ENCODE measurements around the gene GAB4. TPM values are rescaled to one million over a fixed set of nuclear protein-coding genes. Genes with fewer than 3 reads are reported as not detected.
"Not testable (repeated sequence)": the region's sequence is repeated elsewhere in the genome, so short reads cannot be mapped to it uniquely, and the experiment has no call there.

Gene GAB4
- not detected in 2 replicates for total RNA-seq

GRCh38 chr22:17007852-17008731 lies at the start of gene GAB4:
Gene GAB4, minus strand, starts transcription at chr22:17008222. Its CDS starts 108 bp downstream, at chr22:17008114.
- no peak for DNase-seq (ENCODE audit: low read depth)
- H3K4me3 ChIP-seq (ENCODE audit: low read depth, low read length), result no peak within 1 kb of the TSS
- TF ChIP-seq, protein P1, sequence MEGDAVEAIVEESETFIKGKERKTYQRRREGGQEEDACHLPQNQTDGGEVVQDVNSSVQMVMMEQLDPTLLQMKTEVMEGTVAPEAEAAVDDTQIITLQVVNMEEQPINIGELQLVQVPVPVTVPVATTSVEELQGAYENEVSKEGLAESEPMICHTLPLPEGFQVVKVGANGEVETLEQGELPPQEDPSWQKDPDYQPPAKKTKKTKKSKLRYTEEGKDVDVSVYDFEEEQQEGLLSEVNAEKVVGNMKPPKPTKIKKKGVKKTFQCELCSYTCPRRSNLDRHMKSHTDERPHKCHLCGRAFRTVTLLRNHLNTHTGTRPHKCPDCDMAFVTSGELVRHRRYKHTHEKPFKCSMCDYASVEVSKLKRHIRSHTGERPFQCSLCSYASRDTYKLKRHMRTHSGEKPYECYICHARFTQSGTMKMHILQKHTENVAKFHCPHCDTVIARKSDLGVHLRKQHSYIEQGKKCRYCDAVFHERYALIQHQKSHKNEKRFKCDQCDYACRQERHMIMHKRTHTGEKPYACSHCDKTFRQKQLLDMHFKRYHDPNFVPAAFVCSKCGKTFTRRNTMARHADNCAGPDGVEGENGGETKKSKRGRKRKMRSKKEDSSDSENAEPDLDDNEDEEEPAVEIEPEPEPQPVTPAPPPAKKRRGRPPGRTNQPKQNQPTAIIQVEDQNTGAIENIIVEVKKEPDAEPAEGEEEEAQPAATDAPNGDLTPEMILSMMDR (conservative IDR thresholded peaks at IDR 0.05; ENCODE audit: low read depth, low read length), result no peak

DNA sequence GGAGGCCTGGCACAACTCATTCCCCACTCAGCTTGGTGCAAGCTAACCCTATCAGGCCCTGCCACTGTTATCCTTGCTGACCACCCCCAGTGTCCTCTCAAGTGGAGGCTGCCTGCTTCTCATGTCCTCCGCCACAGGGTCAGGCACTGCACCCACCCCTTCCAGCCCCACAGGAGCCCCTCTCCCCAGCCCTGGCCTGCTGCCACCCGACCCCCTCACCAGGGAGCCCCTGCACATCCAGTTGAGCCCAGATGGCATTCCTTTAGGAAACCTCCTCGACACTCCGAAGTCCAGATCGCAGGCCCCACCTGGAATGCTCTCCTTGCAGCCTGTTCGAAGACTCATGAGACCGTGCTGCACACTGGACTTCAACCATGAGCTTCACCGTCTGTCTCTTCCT lies 48.8 kb upstream of the GAB4 start:
- no peak for DNase-seq (ENCODE audit: low read depth)
- H3K4me3 ChIP-seq (ENCODE audit: low read depth, low read length), result no peak overlapping the region
- TF ChIP-seq, protein P1 (conservative IDR thresholded peaks at IDR 0.05; ENCODE audit: low read depth, low read length), result no peak

DNA sequence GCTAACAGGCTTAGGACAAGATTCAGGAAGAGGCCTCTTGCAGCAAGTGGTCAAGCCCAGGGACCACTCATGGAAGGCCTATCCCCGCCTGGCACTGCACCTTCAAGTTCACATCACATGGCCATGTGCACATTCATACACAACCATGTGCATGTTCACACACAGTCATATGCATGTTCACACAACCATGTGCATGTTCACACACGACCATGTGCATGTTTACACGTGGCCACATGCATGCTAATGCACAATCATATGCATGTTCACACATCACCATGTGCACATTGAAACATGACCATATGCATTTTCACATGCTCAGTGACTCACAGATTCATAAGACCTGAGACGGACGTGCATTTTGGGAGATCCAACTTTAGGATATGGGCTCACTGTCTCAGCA lies 48.0 kb upstream of the GAB4 start:
- no peak for DNase-seq (ENCODE audit: low read depth)
- TF ChIP-seq, protein P1 (conservative IDR thresholded peaks at IDR 0.05; ENCODE audit: low read depth, low read length), result no peak
- H3K4me3 ChIP-seq (ENCODE audit: low read depth, low read length), result no peak overlapping the region

GRCh38 chr22:17047656-17048055 lies 39.6 kb upstream of the GAB4 start:
- TF ChIP-seq, protein P1 (conservative IDR thresholded peaks at IDR 0.05; ENCODE audit: low read depth, low read length), result no peak
- H3K4me3 ChIP-seq (ENCODE audit: low read depth, low read length), result no peak overlapping the region
- DNase-seq (ENCODE audit: low read depth), result no peak

- no peak overlapping the region for H3K4me3 ChIP-seq (ENCODE audit: low read depth, low read length)
- TF ChIP-seq, protein P1 (conservative IDR thresholded peaks at IDR 0.05; ENCODE audit: low read depth, low read length), result no peak
- DNase-seq (ENCODE audit: low read depth), result no peak
Observed at GRCh38 chr22:17046566-17047348, 38.7 kb upstream of the GAB4 start.

- TF ChIP-seq, protein P1 (conservative IDR thresholded peaks at IDR 0.05; ENCODE audit: low read depth, low read length), result no peak
- H3K4me3 ChIP-seq (ENCODE audit: low read depth, low read length), result no peak overlapping the region
- no peak for DNase-seq (ENCODE audit: low read depth)
Observed at GRCh38 chr22:17043521-17043920, 35.5 kb upstream of the GAB4 start.

GRCh38 chr22:17036842-17037711 lies 29.1 kb upstream of the GAB4 start:
- peak overlapping the region; percentile 33 for H3K4me3 ChIP-seq (ENCODE audit: low read depth, low read length)
- not testable (repeated sequence) for DNase-seq (ENCODE audit: low read depth)

GRCh38 chr22:17035976-17036841 lies 28.2 kb upstream of the GAB4 start:
- H3K4me3 ChIP-seq (ENCODE audit: low read depth, low read length), result peak overlapping the region; percentile 33
- not testable (repeated sequence) for DNase-seq (ENCODE audit: low read depth)

All from epithelial cell of proximal tubule (primary cell).